GM12878 (cell line): ENCODE data around the gene ARL2. TPM values are rescaled to one million over a fixed set of nuclear protein-coding genes. Genes with fewer than 3 reads are reported as not detected.

ENCODE experiments used
- ATAC-seq: fragments of 200-7000 bp; cut with Tn5 transposase; 3 replicates; pipeline ENCODE4 v1.9.1; 2020; ENCODE audit warnings: mild to moderate bottlenecking, moderate library complexity
- BruUV-seq: library from RNA; stranded (reverse); fragments of 400-500 nt; replicated peaks from 2 replicates; lab custom pipeline; 2021; lab: Mats Ljungman, UMichigan
- CTCF ChIA-PET: fragments of 300-600 bp; sonication (Branson Sonifier 250); formaldehyde crosslinking; extraction: SDS; loops from one replicate; lab custom pipeline; 2021; ENCODE audit warnings: inconsistent platforms; lab: Yijun Ruan, JAX
- POLR2A ChIA-PET: fragments of 350-600 bp; formaldehyde crosslinking; extraction: SDS; loops from one replicate; lab custom pipeline; 2021; ENCODE audit warnings: inconsistent platforms; lab: Charles Lee
- RAD21 ChIA-PET: fragments of 300-600 bp; sonication (Branson Sonifier 250); formaldehyde crosslinking; loops from one replicate; lab custom pipeline; 2023; ENCODE audit warnings: antibody characterized with exemption; ENCODE audit not compliant: unreplicated experiment; lab: Charles Lee
- SMC1A ChIA-PET: fragments of 300-600 bp; sonication (Branson Sonifier 250); formaldehyde crosslinking; loops from one replicate; lab custom pipeline; 2023; ENCODE audit not compliant: unreplicated experiment, uncharacterized antibody; lab: Charles Lee
- DNase-seq: peaks from one replicate; pipeline ENCODE4 v3.0.0-alpha.2; 2011; ENCODE audit warnings: low read depth, low spot score
- FAIRE-seq: peaks from 3 replicates; lab custom pipeline; 2011; peaks lifted over from hg19 to GRCh38; lab: Jason Lieb, UNC
- H2AFZ ChIP-seq: 2 replicates; pipeline ENCODE4 v1.6.0; 2011; ENCODE audit warnings: low read depth, low read length, control low read depth; ENCODE audit not compliant: control insufficient read depth
- H3K27ac ChIP-seq: 2 replicates; pipeline ENCODE4 v1.5.1; 2011; ENCODE audit warnings: control low read depth; ENCODE audit not compliant: control insufficient read depth, insufficient read depth
- H3K27me3 ChIP-seq, 2 experiments: replicated peaks in 1 of 2; 2 replicates each; pipeline versions ENCODE4 v1.6.0 to v1.6.1; 2011; ENCODE audit warnings: low read length in 1 of 2; ENCODE audit not compliant: control insufficient read depth in 2 of 2, insufficient read depth in 2 of 2
- H3K36me3 ChIP-seq, 2 experiments: 2 replicates each; pipeline ENCODE4 v1.5.1; 2011; ENCODE audit warnings: low read length in 1 of 2; ENCODE audit not compliant: control insufficient read depth in 2 of 2, insufficient read depth in 2 of 2
- H3K4me1 ChIP-seq: 2 replicates; pipeline ENCODE4 v1.6.1; 2011; ENCODE audit warnings: mild to moderate bottlenecking, low read length, moderate library complexity, mixed read lengths; ENCODE audit not compliant: control insufficient read depth, insufficient read depth
- H3K4me2 ChIP-seq: 2 replicates; pipeline ENCODE4 v1.6.0; 2011; ENCODE audit warnings: control low read depth; ENCODE audit not compliant: control insufficient read depth, insufficient read depth
- H3K4me3 ChIP-seq: fragments of 200-600 bp; sonication (generic); 2 replicates; pipeline ENCODE4 v1.5.1; 2016
- H3K79me2 ChIP-seq: 2 replicates; pipeline ENCODE4 v1.6.0; 2011; ENCODE audit warnings: low read length; ENCODE audit not compliant: control insufficient read depth, insufficient read depth
- H3K9ac ChIP-seq: 2 replicates; pipeline ENCODE4 v1.8.0; 2011; ENCODE audit warnings: low read length, control low read depth, mixed read lengths; ENCODE audit not compliant: control insufficient read depth, insufficient read depth
- H3K9me3 ChIP-seq: replicated peaks from 3 replicates; pipeline ENCODE4 v1.5.1; 2011; ENCODE audit warnings: mild to moderate bottlenecking, low read length; ENCODE audit not compliant: control insufficient read depth, insufficient read depth
- H4K20me1 ChIP-seq: 2 replicates; pipeline ENCODE4 v1.6.0; 2011; ENCODE audit not compliant: control insufficient read depth, insufficient read depth
- ATF7 ChIP-seq: fragments of 450-650 bp; IDR thresholded peaks from 2 replicates; pipeline ENCODE4 v1.6.1; 2016; ENCODE audit warnings: low read depth, mild to moderate bottlenecking
- BHLHE40 ChIP-seq, 2 experiments: fragments of 450-650 bp in 1 of 2; IDR thresholded peaks; 2 replicates each; pipeline ENCODE4 v1.6.1; 2011 to 2017; ENCODE audit warnings: low read depth in 2 of 2, borderline replicate concordance in 1 of 2, improper control_type of control experiment in 1 of 2, low read length in 1 of 2, mild to moderate bottlenecking in 1 of 2
- CHD2 ChIP-seq: IDR thresholded peaks from 2 replicates; pipeline ENCODE4 v1.6.1; 2011; ENCODE audit warnings: low read depth, low read length, improper control_type of control experiment, borderline replicate concordance
- EGR1 ChIP-seq, 2 experiments: IDR thresholded peaks; 1 replicate in 1 of 2; 2 replicates in 1 of 2; pipeline ENCODE4 v1.6.1; 2011 to 2012; ENCODE audit warnings: low read depth in 2 of 2, low read length in 2 of 2, borderline replicate concordance in 1 of 2, mild to moderate bottlenecking in 1 of 2, moderate library complexity in 1 of 2
- HDAC6 ChIP-seq: fragments of 200-600 bp; sonication (generic); IDR thresholded peaks from one replicate; pipeline ENCODE4 v1.8.0; 2017; ENCODE audit warnings: antibody characterized with exemption; ENCODE audit not compliant: unreplicated experiment
- NFIC ChIP-seq: IDR thresholded peaks from 2 replicates; pipeline ENCODE4 v1.6.1; 2012; ENCODE audit warnings: low read depth, mild to moderate bottlenecking, inconsistent platforms, low read length, moderate library complexity
- NR2C1 ChIP-seq: fragments of 450-650 bp; IDR thresholded peaks from 2 replicates; pipeline ENCODE4 v1.6.1; 2017; ENCODE audit warnings: antibody characterized with exemption, mild to moderate bottlenecking, moderate library complexity
- PAX5 ChIP-seq: IDR thresholded peaks from 2 replicates; pipeline ENCODE4 v1.6.1; 2011; ENCODE audit warnings: low read depth, low read length, borderline replicate concordance
- PAX8 ChIP-seq: fragments of 450-650 bp; IDR thresholded peaks from 2 replicates; pipeline ENCODE4 v1.6.1; 2017; ENCODE audit warnings: mild to moderate bottlenecking, moderate library complexity
- PML ChIP-seq: IDR thresholded peaks from 2 replicates; pipeline ENCODE4 v1.6.1; 2012; ENCODE audit warnings: low read length, inconsistent platforms
- STAT3 ChIP-seq: IDR thresholded peaks from 2 replicates; pipeline ENCODE4 v1.6.1; 2011; ENCODE audit warnings: low read depth, low read length, improper control_type of control experiment
- TBL1XR1 ChIP-seq: IDR thresholded peaks from 2 replicates; pipeline ENCODE4 v1.6.1; 2012; ENCODE audit warnings: low read depth, low read length, improper control_type of control experiment
- ZSCAN29 ChIP-seq: fragments of 450-650 bp; IDR thresholded peaks from 2 replicates; pipeline ENCODE4 v1.6.1; 2017; ENCODE audit warnings: mild to moderate bottlenecking, moderate library complexity
- WGBS: methylation state at CpG from one replicate; pipeline ENCODE4 v1.1.6; 2016; ENCODE audit warnings: low lambda C conversion rate; ENCODE audit not compliant: insufficient replicate concordance, insufficient coverage; ENCODE audit errors: missing lambda C conversion rate; 5-methylcytosine and 5-hydroxymethylcytosine counted together
- in situ Hi-C: fragments of 300-500 bp; cut with MboI; formaldehyde crosslinking; loops from 9 replicates; pipeline ENCODE4 v1.14.3; 2018; ENCODE audit warnings: mixed read lengths
- intact Hi-C: fragments of 100-400 bp; cut with micrococcal nuclease; formaldehyde crosslinking; loops from one replicate; pipeline ENCODE4 v1.14.2; 2022; ENCODE audit not compliant: unreplicated experiment
- polyA plus RNA-seq, 11 experiments: library from polyadenylated mRNA; depleted of rRNA in 4 of 11; unstranded in 6 of 11; stranded (reverse) in 5 of 11; fragments of >200 nt; fragmentation: Nextera tagmentation in 4 of 11; fragmentation: Illumina TruSeq in 1 of 11; extraction: Ambion mirVana in 4 of 11; extraction: Trizol in 1 of 11; gene quantifications; 1 replicate in 1 of 11; 2 replicates in 10 of 11; pipeline versions ENCODE4 v1.2.1 to v1.2.3, GENCODE V29; 2011 to 2016; ENCODE audit warnings: inconsistent platforms in 2 of 11, missing spikeins in 2 of 11, low read depth in 1 of 11
- total RNA-seq, 4 experiments: library from RNA; depleted of rRNA in 3 of 4; stranded (reverse); fragments of >200 nt in 3 of 4; fragmentation: Illumina TruSeq in 1 of 4; extraction: Trizol in 1 of 4; gene quantifications; 2 replicates each; pipeline versions ENCODE4 v1.2.1 to v1.2.3, GENCODE V29; 2013 to 2021
- TF ChIP-seq, protein P1 (sequence below): IDR thresholded peaks from 2 replicates; pipeline ENCODE4 v1.6.1; 2012; ENCODE audit warnings: mild to moderate bottlenecking, low read depth, low read length
- TF ChIP-seq, protein P2 (sequence below): fragments of 450-650 bp; formaldehyde crosslinking; IDR thresholded peaks from 2 replicates; pipeline ENCODE4 v1.4.0; 2022; ENCODE audit warnings: mild to moderate bottlenecking, moderate library complexity
- TF ChIP-seq, protein P3 (sequence below): IDR thresholded peaks from 2 replicates; pipeline ENCODE4 v1.6.1; 2011; ENCODE audit warnings: borderline replicate concordance, low read depth, mild to moderate bottlenecking, moderate library complexity, low read length; ENCODE audit not compliant: insufficient read depth, poor library complexity, severe bottlenecking

Gene ARL2
- total and polyA plus RNA-seq, 10 of the 15 experiments (the other 5 are each of a cell fraction or from before 2014, with no cell fraction given): 4.1 to 138 (median 73.4) TPM

DNA sequence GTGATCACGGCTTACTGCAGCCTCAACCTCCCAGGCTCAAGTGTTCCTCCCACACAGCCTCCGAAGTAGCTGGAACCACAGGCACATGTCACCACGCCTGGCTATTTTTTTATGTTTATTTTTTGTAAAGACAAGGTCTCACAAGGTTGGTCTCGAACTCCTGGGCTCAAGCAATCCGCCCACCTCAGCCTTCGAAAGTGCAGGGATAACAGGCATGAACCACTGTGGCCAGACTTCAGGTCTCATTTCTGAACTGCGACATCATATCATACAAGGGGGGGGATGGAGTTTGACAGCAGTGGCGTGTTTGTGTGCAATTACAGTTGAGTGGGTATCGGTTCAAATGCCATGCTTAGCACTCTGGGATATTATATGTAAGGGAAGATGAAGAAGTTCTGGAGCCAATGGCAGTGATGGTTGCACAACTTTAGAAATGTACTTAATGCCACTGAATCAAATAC is 37.5 kb downstream of the ARL2 start:
- ChIA-PET RAD21 (interaction anchor here (0.7 kb wide), 1 partner anchor 242 kb away, joined by 5 read pairs; no protein-coding TSS in a partner anchor), CTCF (no interaction called here), SMC1A (interaction anchor here (0.6 to 1.3 kb wide), 2 partner anchors 20 to 42 kb away, joined by 3 to 4 read pairs; no protein-coding TSS in a partner anchor), POLR2A (interaction anchor here (0.7 kb wide), 2 partner anchors 21 to 77 kb away, joined by 3 to 12 read pairs; no protein-coding TSS in a partner anchor)
- Histone ChIP-seq H3K9me3 (no peaks in the 10 kb centered on the region), H4K20me1 (no peaks in the 10 kb centered on the region), H3K9ac (no peak overlapping the region), H3K4me3 (no peak overlapping the region), H3K36me3 (no peaks in the 10 kb centered on the region), H3K4me1 (peaks cover 40% of the 10 kb centered on the region), H3K4me2 (no peak overlapping the region), H2AFZ (no peak overlapping the region), H3K79me2 (no peaks in the 10 kb centered on the region), H3K27ac (no peak overlapping the region), H3K27me3 (no peaks in the 10 kb centered on the region)
- peak; percentile 53 for ATAC-seq
- WGBS: 2% methylated on average over 9 of the region's 9 CpGs
- intact Hi-C loops: no loop called here
- no peak for DNase-seq
- in situ Hi-C loops: no loop called here
- FAIRE-seq: no peak
- BruUV-seq: no TSS peak
- TF ChIP-seq HDAC6: no peak
- TF ChIP-seq PAX8: no peak
- TF ChIP-seq BHLHE40 (IDR thresholded peaks at IDR 0.05; ENCODE audit: borderline replicate concordance in 1 of 2, low read depth in 2 of 2, low read length in 1 of 2): peak in 1 of 2 experiments; percentile 20; a peak in 1 of 4 replicates
- TF ChIP-seq PML: no peak
- peak in 1 of 2 experiments; percentile 49; a peak in 1 of 3 replicates for TF ChIP-seq EGR1 (IDR thresholded peaks at IDR 0.05; ENCODE audit: borderline replicate concordance in 1 of 2, low read depth in 2 of 2, low read length in 2 of 2)
- no peak for TF ChIP-seq STAT3
- TF ChIP-seq, protein P1, sequence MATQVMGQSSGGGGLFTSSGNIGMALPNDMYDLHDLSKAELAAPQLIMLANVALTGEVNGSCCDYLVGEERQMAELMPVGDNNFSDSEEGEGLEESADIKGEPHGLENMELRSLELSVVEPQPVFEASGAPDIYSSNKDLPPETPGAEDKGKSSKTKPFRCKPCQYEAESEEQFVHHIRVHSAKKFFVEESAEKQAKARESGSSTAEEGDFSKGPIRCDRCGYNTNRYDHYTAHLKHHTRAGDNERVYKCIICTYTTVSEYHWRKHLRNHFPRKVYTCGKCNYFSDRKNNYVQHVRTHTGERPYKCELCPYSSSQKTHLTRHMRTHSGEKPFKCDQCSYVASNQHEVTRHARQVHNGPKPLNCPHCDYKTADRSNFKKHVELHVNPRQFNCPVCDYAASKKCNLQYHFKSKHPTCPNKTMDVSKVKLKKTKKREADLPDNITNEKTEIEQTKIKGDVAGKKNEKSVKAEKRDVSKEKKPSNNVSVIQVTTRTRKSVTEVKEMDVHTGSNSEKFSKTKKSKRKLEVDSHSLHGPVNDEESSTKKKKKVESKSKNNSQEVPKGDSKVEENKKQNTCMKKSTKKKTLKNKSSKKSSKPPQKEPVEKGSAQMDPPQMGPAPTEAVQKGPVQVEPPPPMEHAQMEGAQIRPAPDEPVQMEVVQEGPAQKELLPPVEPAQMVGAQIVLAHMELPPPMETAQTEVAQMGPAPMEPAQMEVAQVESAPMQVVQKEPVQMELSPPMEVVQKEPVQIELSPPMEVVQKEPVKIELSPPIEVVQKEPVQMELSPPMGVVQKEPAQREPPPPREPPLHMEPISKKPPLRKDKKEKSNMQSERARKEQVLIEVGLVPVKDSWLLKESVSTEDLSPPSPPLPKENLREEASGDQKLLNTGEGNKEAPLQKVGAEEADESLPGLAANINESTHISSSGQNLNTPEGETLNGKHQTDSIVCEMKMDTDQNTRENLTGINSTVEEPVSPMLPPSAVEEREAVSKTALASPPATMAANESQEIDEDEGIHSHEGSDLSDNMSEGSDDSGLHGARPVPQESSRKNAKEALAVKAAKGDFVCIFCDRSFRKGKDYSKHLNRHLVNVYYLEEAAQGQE: no peak
- no peak for TF ChIP-seq TBL1XR1
- no peak for TF ChIP-seq PAX5
- TF ChIP-seq, protein P2, sequence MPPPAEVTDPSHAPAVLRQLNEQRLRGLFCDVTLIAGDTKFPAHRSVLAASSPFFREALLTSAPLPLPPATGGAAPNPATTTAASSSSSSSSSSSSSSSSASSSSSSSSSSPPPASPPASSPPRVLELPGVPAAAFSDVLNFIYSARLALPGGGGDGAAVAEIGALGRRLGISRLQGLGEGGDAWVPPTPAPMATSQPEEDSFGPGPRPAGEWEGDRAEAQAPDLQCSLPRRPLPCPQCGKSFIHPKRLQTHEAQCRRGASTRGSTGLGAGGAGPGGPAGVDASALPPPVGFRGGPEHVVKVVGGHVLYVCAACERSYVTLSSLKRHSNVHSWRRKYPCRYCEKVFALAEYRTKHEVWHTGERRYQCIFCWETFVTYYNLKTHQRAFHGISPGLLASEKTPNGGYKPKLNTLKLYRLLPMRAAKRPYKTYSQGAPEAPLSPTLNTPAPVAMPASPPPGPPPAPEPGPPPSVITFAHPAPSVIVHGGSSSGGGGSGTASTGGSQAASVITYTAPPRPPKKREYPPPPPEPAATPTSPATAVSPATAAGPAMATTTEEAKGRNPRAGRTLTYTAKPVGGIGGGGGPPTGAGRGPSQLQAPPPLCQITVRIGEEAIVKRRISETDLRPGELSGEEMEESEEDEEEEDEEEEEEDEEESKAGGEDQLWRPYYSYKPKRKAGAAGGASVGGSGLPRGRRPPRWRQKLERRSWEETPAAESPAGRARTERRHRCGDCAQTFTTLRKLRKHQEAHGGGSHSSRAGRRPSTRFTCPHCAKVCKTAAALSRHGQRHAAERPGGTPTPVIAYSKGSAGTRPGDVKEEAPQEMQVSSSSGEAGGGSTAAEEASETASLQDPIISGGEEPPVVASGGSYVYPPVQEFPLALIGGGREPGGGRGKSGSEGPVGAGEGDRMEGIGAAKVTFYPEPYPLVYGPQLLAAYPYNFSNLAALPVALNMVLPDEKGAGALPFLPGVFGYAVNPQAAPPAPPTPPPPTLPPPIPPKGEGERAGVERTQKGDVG: no peak
- no peak for TF ChIP-seq ZSCAN29
- TF ChIP-seq, protein P3, sequence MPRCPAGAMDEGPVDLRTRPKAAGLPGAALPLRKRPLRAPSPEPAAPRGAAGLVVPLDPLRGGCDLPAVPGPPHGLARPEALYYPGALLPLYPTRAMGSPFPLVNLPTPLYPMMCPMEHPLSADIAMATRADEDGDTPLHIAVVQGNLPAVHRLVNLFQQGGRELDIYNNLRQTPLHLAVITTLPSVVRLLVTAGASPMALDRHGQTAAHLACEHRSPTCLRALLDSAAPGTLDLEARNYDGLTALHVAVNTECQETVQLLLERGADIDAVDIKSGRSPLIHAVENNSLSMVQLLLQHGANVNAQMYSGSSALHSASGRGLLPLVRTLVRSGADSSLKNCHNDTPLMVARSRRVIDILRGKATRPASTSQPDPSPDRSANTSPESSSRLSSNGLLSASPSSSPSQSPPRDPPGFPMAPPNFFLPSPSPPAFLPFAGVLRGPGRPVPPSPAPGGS: peak; percentile 23
- TF ChIP-seq NFIC: peak; percentile 72; the same call in 1 of the 2 replicates
- 0 out of 2 replicates have a peak, but pooled peaks have one; percentile 60 for TF ChIP-seq ATF7
- no peak for TF ChIP-seq CHD2
- no peak for TF ChIP-seq NR2C1
